ENCODE measurements around the gene TP63. TPM values are rescaled to one million over a fixed set of nuclear protein-coding genes. Genes with fewer than 3 reads are reported as not detected.
"Not testable (repeated sequence)": the region's sequence is repeated elsewhere in the genome, so short reads cannot be mapped to it uniquely, and the experiment has no call there.

Gene TP63
- total RNA-seq, 2 experiments from 2014 or later, result 0.17 to 0.35 TPM

DNA sequence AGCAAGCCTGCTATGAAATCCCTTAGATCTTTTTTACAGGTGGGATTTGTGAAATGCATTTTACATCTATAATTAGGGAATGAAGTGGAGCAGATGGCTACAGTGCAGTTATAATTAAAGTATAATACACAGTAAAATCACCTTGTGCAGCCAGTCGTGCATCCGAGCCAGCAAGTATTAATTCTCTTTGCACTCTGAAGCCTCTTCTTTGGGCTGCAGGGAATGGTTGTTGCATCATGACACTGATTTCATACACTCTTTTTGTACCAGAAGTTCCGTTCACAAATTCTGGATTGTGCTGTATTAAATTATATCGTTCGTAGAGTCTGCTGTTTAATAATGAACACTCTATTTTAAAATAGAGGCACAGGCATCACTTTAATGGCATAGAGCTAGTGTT is 28.7 kb upstream of the TP63 start:
- CTCF ChIA-PET, result no interaction called here
- Mint-ChIP-seq H3K4me1 (no peaks in the 10 kb centered on the region), H3K27ac (no peak overlapping the region), H3K36me3 (ENCODE audit: low read depth) (peaks cover 4% of the 10 kb centered on the region), H3K27me3 (no peaks in the 10 kb centered on the region), H3K4me3 (no peak overlapping the region), H3K9me3 (peaks cover 11% of the 10 kb centered on the region)
- DNase-seq, result no peak
- POLR2A ChIA-PET, result no interaction called here

DNA sequence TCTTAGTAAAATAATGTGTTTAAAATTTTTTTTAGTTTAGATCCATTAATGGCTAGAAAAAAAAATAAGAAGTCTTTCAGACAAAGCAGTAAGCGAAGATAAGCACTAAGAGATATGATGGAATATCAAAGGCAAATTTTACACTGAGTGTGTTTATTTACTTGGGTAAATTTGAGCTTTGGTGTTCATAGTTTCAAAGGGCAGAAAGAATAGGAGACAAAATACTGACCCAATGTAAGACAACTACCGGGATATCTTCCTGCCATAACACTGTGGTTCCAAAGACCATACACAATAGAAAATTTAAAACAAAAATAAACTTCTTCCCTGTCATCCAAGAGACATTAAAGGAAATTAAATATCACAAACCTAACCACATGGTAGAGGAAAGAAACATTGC is 25.5 kb upstream of the TP63 start:
- DNase-seq, result no peak
- Mint-ChIP-seq H3K4me1 (no peaks in the 10 kb centered on the region), H3K36me3 (ENCODE audit: low read depth) (peaks cover 4% of the 10 kb centered on the region), H3K9me3 (peaks cover 16% of the 10 kb centered on the region), H3K27ac (no peak overlapping the region), H3K4me3 (no peak overlapping the region), H3K27me3 (no peaks in the 10 kb centered on the region)
- POLR2A ChIA-PET, result no interaction called here
- CTCF ChIA-PET, result no interaction called here

DNA sequence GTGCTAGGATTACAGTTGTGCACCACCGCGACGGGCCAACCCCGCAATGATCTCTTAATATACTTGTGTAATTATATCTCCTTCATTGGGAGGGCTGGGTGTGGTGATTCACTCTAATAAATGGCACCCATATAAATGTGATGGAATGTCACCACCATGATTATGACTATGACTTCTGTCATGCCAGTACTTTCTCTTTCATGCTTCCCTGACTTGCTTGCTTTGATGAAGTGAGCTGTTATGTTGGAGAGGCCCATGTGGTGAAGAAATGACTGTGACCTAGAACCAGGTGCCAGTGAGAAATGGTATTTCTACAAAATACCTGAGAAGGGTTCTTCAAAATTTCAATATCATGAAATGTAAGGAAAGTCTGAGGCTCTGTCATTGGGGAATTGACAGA is 24.4 kb upstream of the TP63 start:
- H3K36me3 Mint-ChIP-seq (ENCODE audit: low read depth), result peaks cover 4% of the 10 kb centered on the region
- no peaks in the 10 kb centered on the region for H3K4me1 Mint-ChIP-seq
- ChIA-PET POLR2A (no interaction called here), CTCF (no interaction called here)
- no peak for DNase-seq
- no peaks in the 10 kb centered on the region for H3K27me3 Mint-ChIP-seq
- H3K27ac Mint-ChIP-seq, result no peak overlapping the region
- peaks cover 20% of the 10 kb centered on the region for H3K9me3 Mint-ChIP-seq
- no peak overlapping the region for H3K4me3 Mint-ChIP-seq

DNA sequence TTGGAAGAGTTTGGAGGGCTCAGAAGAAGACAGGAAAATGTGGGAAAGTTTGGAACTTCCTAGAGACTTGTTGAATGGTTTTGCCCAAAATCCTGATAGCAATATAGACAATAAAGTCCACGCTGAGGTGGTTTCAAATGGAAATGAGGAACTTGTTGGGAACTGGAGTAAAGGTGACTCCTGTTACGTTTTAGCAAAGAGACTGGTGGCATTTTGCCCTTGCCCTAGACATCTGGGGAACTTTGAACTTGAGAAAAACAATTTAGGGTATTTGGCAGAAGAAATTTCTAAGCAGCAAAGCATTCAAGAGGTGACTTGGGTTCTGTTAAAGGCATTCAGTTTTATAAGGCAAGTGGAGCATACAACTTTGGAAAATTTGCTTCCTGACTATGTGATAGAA is 18.5 kb upstream of the TP63 start:
- H3K9me3 Mint-ChIP-seq, result peaks cover 18% of the 10 kb centered on the region
- DNase-seq; CTCF ChIA-PET; H3K4me1 Mint-ChIP-seq; H3K4me3 Mint-ChIP-seq; POLR2A ChIA-PET; H3K27me3 Mint-ChIP-seq; H3K27ac Mint-ChIP-seq; H3K36me3 Mint-ChIP-seq (ENCODE audit: low read depth): not testable (repeated sequence)

DNA sequence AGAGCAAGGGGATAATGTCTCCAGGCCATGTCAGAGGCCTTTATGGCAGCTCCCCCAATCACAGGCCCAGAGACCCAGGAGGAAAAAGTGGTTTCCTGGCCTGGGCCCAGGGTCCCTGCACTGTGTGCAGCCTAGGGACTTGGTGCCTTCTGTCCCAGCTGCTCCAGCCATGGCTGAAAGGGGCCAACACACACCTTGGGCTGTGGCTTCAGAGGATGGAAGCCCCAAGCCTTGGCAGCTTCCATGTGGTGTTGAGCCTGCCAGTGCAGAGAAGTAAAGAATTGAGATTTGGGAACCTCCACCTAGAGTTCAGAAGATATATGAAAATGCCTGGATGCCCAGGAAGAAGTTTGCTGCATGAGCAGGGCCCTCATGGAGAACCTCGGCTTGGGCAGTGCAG is 18.1 kb upstream of the TP63 start:
- Mint-ChIP-seq H3K27ac (no peak overlapping the region), H3K9me3 (peaks cover 18% of the 10 kb centered on the region), H3K4me3 (no peak overlapping the region), H3K27me3 (no peaks in the 10 kb centered on the region), H3K4me1 (no peaks in the 10 kb centered on the region), H3K36me3 (ENCODE audit: low read depth) (no peaks in the 10 kb centered on the region)
- POLR2A ChIA-PET, result no interaction called here
- no peak for DNase-seq
- CTCF ChIA-PET, result no interaction called here

DNA sequence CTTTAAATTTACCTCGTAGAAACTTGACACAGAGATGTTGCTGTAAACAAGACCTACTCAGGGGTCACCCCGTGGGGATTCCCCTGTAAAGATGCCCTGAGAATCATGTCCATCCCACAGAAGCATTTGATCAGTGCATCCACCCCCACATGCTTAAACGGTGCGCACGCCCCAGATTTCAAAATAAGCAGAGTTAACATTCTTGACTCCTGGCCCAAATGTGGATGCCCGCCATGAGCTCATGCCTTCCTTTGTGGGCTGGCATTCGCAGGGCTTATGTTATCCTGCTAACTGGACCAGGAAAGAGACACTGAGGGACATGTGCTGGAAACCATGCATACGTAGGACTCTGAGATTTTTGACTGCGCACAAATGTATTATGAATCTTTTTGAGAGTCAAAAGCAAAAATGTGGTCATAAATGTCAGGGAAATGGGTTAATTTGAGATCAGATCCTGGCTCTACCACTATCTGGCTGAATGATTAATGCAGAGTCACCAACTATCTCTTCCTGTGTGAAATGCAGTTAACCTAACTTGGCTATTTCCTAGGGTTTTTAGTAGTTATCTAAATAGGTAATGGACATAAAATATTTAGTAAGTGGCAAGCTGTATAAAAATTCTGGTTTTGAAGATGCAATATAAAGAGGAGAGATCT is 9.1 kb upstream of the TP63 start:
- POLR2A ChIA-PET, result no interaction called here
- Mint-ChIP-seq H3K9me3 (peaks cover 5% of the 10 kb centered on the region), H3K27me3 (no peaks in the 10 kb centered on the region), H3K36me3 (ENCODE audit: low read depth) (no peaks in the 10 kb centered on the region), H3K4me3 (no peak overlapping the region), H3K4me1 (peaks cover 5% of the 10 kb centered on the region), H3K27ac (no peak overlapping the region)
- CTCF ChIA-PET, result interaction anchor here (0.9 kb wide), 1 partner anchor 12 kb away, joined by 3 read pairs; no protein-coding TSS in a partner anchor
- DNase-seq, result no peak

DNA sequence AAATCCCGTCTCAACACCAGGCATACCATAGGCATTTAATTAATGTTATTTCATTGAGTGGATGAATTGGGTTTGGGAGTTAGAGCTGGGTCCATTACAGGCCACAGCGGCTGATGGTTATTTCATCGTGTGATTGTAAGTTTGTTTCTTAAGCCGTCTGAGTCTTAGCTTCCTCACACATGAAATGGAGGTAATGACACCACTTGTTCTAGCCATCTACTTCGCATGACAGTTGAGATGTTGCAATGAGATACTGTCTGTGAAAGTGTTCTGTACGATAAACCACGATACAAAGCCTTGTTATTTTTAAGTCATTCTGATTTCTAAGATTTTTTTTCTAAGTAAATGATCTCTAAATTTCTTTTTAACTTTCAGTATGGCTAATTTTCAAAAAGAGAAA is 8.6 kb upstream of the TP63 start:
- peaks cover 5% of the 10 kb centered on the region for H3K9me3 Mint-ChIP-seq
- H3K4me3 Mint-ChIP-seq, result no peak overlapping the region
- ChIA-PET CTCF (interaction anchor here (0.9 kb wide), 1 partner anchor 12 kb away, joined by 3 read pairs; no protein-coding TSS in a partner anchor), POLR2A (interaction anchor here (0.7 kb wide), 1 partner anchor 50 kb away, joined by 3 read pairs; no protein-coding TSS in a partner anchor)
- DNase-seq, result no peak
- no peaks in the 10 kb centered on the region for H3K36me3 Mint-ChIP-seq (ENCODE audit: low read depth)
- H3K27ac Mint-ChIP-seq, result no peak overlapping the region
- H3K27me3 Mint-ChIP-seq, result no peaks in the 10 kb centered on the region
- peaks cover 5% of the 10 kb centered on the region for H3K4me1 Mint-ChIP-seq

DNA sequence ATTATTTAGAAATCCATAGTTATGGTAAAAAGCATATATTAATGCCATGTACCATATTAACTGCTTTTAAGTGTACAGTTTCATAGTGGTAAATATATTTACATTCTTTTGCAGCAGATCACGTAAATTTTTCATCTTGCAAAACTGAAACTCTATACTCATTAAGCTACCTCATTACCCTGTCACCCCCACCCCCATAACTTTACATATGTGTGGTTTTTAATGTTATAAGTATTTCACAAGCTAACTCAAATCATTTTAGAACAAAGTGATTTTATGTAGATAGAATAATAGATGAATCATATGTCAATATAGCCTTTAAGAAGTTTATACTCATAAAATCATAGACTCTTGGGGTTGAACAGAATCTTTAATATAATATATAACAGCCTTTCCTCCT is 7.1 kb upstream of the TP63 start:
- CTCF ChIA-PET, result no interaction called here
- H3K4me1 Mint-ChIP-seq, result peaks cover 5% of the 10 kb centered on the region
- no peaks in the 10 kb centered on the region for H3K9me3 Mint-ChIP-seq
- H3K27me3 Mint-ChIP-seq, result no peaks in the 10 kb centered on the region
- POLR2A ChIA-PET, result no interaction called here
- H3K27ac Mint-ChIP-seq, result no peak overlapping the region
- no peaks in the 10 kb centered on the region for H3K36me3 Mint-ChIP-seq (ENCODE audit: low read depth)
- no peak for DNase-seq
- no peak overlapping the region for H3K4me3 Mint-ChIP-seq

DNA sequence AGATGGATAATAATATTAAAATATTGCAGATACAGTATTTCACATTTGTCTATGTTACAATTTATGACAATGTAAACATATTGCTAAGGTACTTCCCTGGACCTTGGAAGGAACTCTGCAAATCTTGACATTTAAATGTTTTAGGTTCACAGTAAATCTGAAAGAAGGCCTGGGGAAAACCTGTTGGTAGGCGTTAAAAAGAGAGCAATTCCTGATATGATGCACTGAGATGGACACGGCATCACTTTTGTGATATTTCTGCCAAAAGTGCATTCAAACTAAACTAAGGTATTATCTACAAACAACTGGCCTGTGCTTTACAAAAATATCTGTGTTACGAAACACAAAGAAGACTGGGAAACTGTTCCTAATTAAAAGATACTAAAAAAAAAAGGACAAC is 6.1 kb upstream of the TP63 start:
- H3K4me3 Mint-ChIP-seq, result no peak overlapping the region
- no peak overlapping the region for H3K27ac Mint-ChIP-seq

DNA sequence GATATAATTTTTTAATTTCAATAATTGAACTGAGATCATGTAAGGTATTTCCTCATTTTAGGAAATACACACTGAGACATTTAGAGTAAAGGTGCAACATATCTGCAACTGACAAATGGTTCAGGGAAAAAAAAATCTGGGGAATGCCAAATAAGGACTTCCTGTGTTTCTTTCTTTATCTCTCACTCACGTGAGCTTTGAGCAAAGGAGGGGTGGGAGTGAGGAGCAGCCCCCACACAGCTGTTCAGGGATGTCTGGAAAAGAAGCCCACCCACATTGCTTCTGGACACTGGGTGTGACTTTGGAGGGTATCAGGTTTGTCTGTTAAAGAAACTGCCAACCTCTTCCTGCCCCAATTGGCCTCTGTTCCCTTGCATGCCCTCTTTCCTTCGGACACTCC is 5.6 kb upstream of the TP63 start:
- H3K4me1 Mint-ChIP-seq, result peaks cover 10% of the 10 kb centered on the region

More for the DNA sequence above, 6.1 kb upstream of the TP63 start:
- H3K27me3 Mint-ChIP-seq, result no peaks in the 10 kb centered on the region
- POLR2A ChIA-PET, result no interaction called here
- no peak for DNase-seq
- no peaks in the 10 kb centered on the region for H3K36me3 Mint-ChIP-seq (ENCODE audit: low read depth)
- CTCF ChIA-PET, result no interaction called here
- peaks cover 6% of the 10 kb centered on the region for H3K4me1 Mint-ChIP-seq
- H3K9me3 Mint-ChIP-seq, result no peaks in the 10 kb centered on the region

DNA sequence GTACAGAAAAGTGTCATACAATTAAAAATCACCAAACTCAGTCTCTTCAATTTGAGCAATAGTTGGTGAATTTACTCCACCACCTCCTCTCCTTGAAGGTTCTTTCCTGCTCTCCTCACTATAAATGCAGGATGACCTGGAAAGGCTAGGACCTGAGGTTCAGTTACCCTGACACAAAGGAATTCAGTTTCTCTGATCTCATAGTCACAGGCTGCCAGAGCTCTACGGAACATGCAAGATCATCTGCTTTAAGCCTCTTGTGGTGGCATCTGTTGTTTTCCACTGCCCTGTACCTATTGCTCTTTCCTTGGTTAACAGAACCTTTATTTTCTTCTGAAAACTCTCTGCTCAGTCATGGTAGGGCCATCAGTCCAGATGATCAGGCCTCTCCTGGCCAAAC is 4.9 kb upstream of the TP63 start:
- ChIA-PET POLR2A (interaction anchor here (0.6 kb wide), 1 partner anchor 1857 kb away, joined by 3 read pairs; no protein-coding TSS in a partner anchor), CTCF (interaction anchor here (1.2 kb wide), 1 partner anchor 42 kb away, joined by 3 read pairs; no protein-coding TSS in a partner anchor)
- Mint-ChIP-seq H3K27ac (no peak overlapping the region), H3K4me1 (peaks cover 16% of the 10 kb centered on the region), H3K27me3 (no peaks in the 10 kb centered on the region), H3K9me3 (no peaks in the 10 kb centered on the region), H3K4me3 (no peak overlapping the region), H3K36me3 (ENCODE audit: low read depth) (no peaks in the 10 kb centered on the region)
- no peak for DNase-seq

More for the DNA sequence above, 5.6 kb upstream of the TP63 start:
- no peaks in the 10 kb centered on the region for H3K36me3 Mint-ChIP-seq (ENCODE audit: low read depth)
- POLR2A ChIA-PET, result interaction anchor here (0.6 kb wide), 1 partner anchor 1856 kb away, joined by 3 read pairs; no protein-coding TSS in a partner anchor
- no peak for DNase-seq
- no peak overlapping the region for H3K4me3 Mint-ChIP-seq
- no peaks in the 10 kb centered on the region for H3K9me3 Mint-ChIP-seq
- no peaks in the 10 kb centered on the region for H3K27me3 Mint-ChIP-seq
- CTCF ChIA-PET, result interaction anchor here (1.2 kb wide), 1 partner anchor 42 kb away, joined by 3 read pairs; no protein-coding TSS in a partner anchor
- no peak overlapping the region for H3K27ac Mint-ChIP-seq

DNA sequence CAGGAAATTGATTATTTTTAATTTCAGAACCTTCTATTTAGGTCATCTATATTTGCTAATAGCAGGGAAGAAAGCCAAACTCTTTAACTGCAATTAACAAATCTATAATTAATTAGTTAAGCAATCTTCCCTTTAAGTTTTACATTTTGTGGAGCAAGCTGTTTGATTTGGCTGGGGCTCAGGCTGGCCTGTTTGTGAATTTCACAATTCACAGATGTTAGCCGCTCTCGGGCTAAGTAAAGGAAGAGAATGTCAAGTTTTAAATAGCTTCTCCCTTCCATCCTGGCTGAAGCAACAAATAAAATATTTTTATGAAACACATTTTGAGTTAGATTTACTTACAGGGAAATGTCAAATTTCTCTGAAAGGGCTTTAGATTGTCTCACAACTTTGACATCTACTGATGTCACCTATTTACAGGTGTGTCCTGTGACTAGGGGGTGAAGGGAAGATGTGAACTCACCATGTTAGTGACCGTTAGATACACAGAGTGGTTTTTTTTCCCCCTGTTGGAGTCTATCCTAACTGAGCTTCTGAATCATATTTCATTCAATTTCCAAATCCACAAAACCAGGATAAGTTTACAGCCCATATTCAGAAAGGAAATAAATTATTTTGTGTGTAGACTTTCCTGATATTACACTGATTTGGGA is 1.3 kb upstream of the TP63 start:
- ChIA-PET POLR2A (interaction anchor here (0.5 kb wide), 1 partner anchor 361 kb away, joined by 3 read pairs; no protein-coding TSS in a partner anchor), CTCF (interaction anchor here (1.1 to 2.6 kb wide), 2 partner anchors 10 to 357 kb away, joined by 3 to 8 read pairs; no protein-coding TSS in a partner anchor)
- Mint-ChIP-seq H3K27me3 (no peaks in the 10 kb centered on the region), H3K36me3 (ENCODE audit: low read depth) (no peaks in the 10 kb centered on the region), H3K4me1 (peaks cover 16% of the 10 kb centered on the region), H3K27ac (no peak overlapping the region), H3K4me3 (no peak overlapping the region), H3K9me3 (no peaks in the 10 kb centered on the region)
- no peak for DNase-seq

DNA sequence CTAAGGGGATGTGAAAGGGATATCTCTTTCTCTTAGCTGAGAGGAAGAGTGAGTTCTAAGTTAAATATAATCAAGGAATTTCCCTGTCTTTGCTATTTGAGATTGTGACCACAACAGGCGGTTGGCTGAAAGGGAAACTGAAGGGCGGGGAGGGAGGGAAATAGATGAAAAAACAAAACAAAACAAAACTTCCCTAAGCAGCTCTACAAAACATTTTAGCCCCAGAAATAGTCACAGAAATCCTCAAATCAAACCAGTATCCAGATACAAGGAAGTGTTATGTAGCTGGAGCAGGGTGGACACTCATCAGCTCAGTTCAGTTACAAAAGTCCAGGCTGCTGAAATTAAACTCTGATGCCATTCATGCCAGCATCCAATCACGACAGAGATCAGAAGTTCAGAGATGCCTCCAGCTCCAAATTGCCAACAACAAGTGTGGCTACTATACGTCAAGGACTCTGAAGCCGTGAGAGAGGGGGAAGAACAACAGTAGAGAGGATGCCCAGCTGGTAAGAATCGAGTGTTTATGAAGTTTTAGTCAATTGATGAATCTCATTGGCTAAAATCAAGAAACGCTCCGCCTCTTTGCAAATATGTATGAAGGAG is 319 bp upstream of the TP63 start:
- H3K4me3 Mint-ChIP-seq, result peak overlapping the region; percentile 13
- peaks cover 16% of the 10 kb centered on the region for H3K4me1 Mint-ChIP-seq
- no peak for DNase-seq
- POLR2A ChIA-PET, result no interaction called here
- H3K9me3 Mint-ChIP-seq, result no peaks in the 10 kb centered on the region
- H3K27ac Mint-ChIP-seq, result peak overlapping the region; percentile 47
- no peaks in the 10 kb centered on the region for H3K36me3 Mint-ChIP-seq (ENCODE audit: low read depth)
- CTCF ChIA-PET, result interaction anchor here (2.6 kb wide), 1 partner anchor 9 kb away, joined by 8 read pairs; no protein-coding TSS in a partner anchor
- no peaks in the 10 kb centered on the region for H3K27me3 Mint-ChIP-seq
